ENCODE data around the gene SLC22A16. TPM values are rescaled to one million over a fixed set of nuclear protein-coding genes. Genes with fewer than 3 reads are reported as not detected.

SLC22A16 gene
- total RNA-seq: 0.15 TPM in 1 of 2 replicates, not detected in the other

GRCh38 chr6:110476046-110476849 is at the start of gene SLC22A16:
SLC22A16 (minus strand) TSS chr6:110476613; CDS start chr6:110476574, 39 bp downstream.

GRCh38 chr6:110415086-110415916 is 61.1 kb downstream of the SLC22A16 start, which contains the start of gene DDO:
DDO (minus strand) TSS chr6:110415575; CDS start chr6:110413462, 2,113 bp downstream.

Other genes with a start within 250 kb of the SLC22A16 start
- 0.33 and 0.44 TPM in 2 replicates for gene METTL24, start 118.3 kb downstream of the SLC22A16 start, total RNA-seq
- 0.29 and 0.66 TPM in 2 replicates for gene DDO, start 61.0 kb downstream of the SLC22A16 start, total RNA-seq